Dedifferentiated amniotic fluid mesenchymal stem cell (primary cell): ENCODE measurements around the gene C1QB.

Experiments used
- DNase-seq: peaks from one replicate; pipeline ENCODE4 v3.0.0-alpha.2; 2016; ENCODE audit errors: extremely low spot score

Gene C1QB

GRCh38 chr1:22635436-22635835 lies 17.6 kb upstream of the C1QB start:
- DNase-seq: no peak

- DNase-seq: no peak
Observed at GRCh38 chr1:22636353-22636752, 16.7 kb upstream of the C1QB start, which contains the start of gene C1QA. TSS of gene C1QA (plus strand) at chr1:22636628. CDS start at chr1:22637617, 989 bp downstream.

GRCh38 chr1:22636927-22637326 lies 16.1 kb upstream of the C1QB start:
- no peak for DNase-seq

GRCh38 chr1:22637907-22638445 lies 15.1 kb upstream of the C1QB start:
- DNase-seq: no peak

- no peak for DNase-seq
Observed at GRCh38 chr1:22638476-22639234, 14.4 kb upstream of the C1QB start.

GRCh38 chr1:22639286-22639685 lies 13.8 kb upstream of the C1QB start:
- no peak for DNase-seq

GRCh38 chr1:22641247-22641646 lies 11.8 kb upstream of the C1QB start:
- no peak for DNase-seq

GRCh38 chr1:22641906-22642636 lies 11.0 kb upstream of the C1QB start:
- peak; percentile 26 for DNase-seq

- DNase-seq: no peak
Observed at GRCh38 chr1:22643381-22643780, 9.7 kb upstream of the C1QB start, which contains the start of gene C1QC. TSS of gene C1QC (plus strand) at chr1:22643633. CDS start at chr1:22644024, 391 bp downstream.

GRCh38 chr1:22643928-22644327 lies 9.1 kb upstream of the C1QB start:
- DNase-seq: no peak

GRCh38 chr1:22645931-22646330 lies 7.1 kb upstream of the C1QB start:
- DNase-seq: no peak

GRCh38 chr1:22646384-22646783 lies 6.7 kb upstream of the C1QB start:
- no peak for DNase-seq

- DNase-seq: no peak
Observed at GRCh38 chr1:22650089-22650693, 2.8 kb upstream of the C1QB start.

GRCh38 chr1:22651941-22652856 lies 837 bp upstream of the C1QB start:
- no peak for DNase-seq

GRCh38 chr1:22654692-22655091 lies 1.7 kb downstream of the C1QB start:
- no peak for DNase-seq

- DNase-seq: no peak
Observed at GRCh38 chr1:22658385-22659163, 5.5 kb downstream of the C1QB start.

GRCh38 chr1:22660716-22661241 lies 7.7 kb downstream of the C1QB start:
- DNase-seq: no peak

- no peak for DNase-seq
Observed at GRCh38 chr1:22661880-22662279, 8.8 kb downstream of the C1QB start.

GRCh38 chr1:22662318-22662717 lies 9.3 kb downstream of the C1QB start:
- DNase-seq: no peak

- DNase-seq: no peak
Observed at GRCh38 chr1:22662986-22663408, 10.0 kb downstream of the C1QB start.
